Non-pigmented ciliary epithelial cell (primary cell): ENCODE results near the gene DMRT3.
"Not testable (repeated sequence)": the region's sequence is repeated elsewhere in the genome, so short reads cannot be mapped to it uniquely, and the experiment has no call there.

Experiments used
- DNase-seq: peaks from one replicate; pipeline ENCODE4 v3.0.0-alpha.2; 2010; ENCODE audit warnings: low read depth

DMRT3 gene

GRCh38 chr9:998299-999110, 22.1 kb downstream of the DMRT3 start:
- DNase-seq, result not testable (repeated sequence)

GRCh38 chr9:1001838-1002237, 25.4 kb downstream of the DMRT3 start:
- no peak for DNase-seq

GRCh38 chr9:1002678-1003077, 26.2 kb downstream of the DMRT3 start:
- no peak for DNase-seq

GRCh38 chr9:1005043-1005667, 28.7 kb downstream of the DMRT3 start:
- DNase-seq, result peak; percentile 17

- no peak for DNase-seq
These were observed 30.9 kb downstream of the DMRT3 start for GRCh38 chr9:1007312-1007711.

GRCh38 chr9:1008216-1008615, 31.8 kb downstream of the DMRT3 start:
- no peak for DNase-seq

- peak; percentile 28 for DNase-seq
These were observed 32.7 kb downstream of the DMRT3 start for GRCh38 chr9:1009101-1009707.

- DNase-seq, result no peak
These were observed 36.6 kb downstream of the DMRT3 start for GRCh38 chr9:1013021-1013420.

- DNase-seq, result no peak
These were observed 37.8 kb downstream of the DMRT3 start for GRCh38 chr9:1014225-1014624.

- no peak for DNase-seq
These were observed 38.2 kb downstream of the DMRT3 start for GRCh38 chr9:1014640-1015039.

GRCh38 chr9:1018121-1018520, 41.7 kb downstream of the DMRT3 start:
- DNase-seq, result no peak

- no peak for DNase-seq
These were observed 47.7 kb downstream of the DMRT3 start for GRCh38 chr9:1024112-1024511.

- DNase-seq, result no peak
These were observed 48.7 kb downstream of the DMRT3 start for GRCh38 chr9:1025131-1025530.

GRCh38 chr9:1026219-1026618, 49.8 kb downstream of the DMRT3 start:
- DNase-seq, result no peak

GRCh38 chr9:1028501-1029190, 52.2 kb downstream of the DMRT3 start:
- DNase-seq, result no peak

- DNase-seq, result no peak
These were observed 55.6 kb downstream of the DMRT3 start for GRCh38 chr9:1031951-1032601.

- DNase-seq, result no peak
These were observed 57.8 kb downstream of the DMRT3 start for GRCh38 chr9:1034271-1034670.

GRCh38 chr9:1039589-1039988, 63.1 kb downstream of the DMRT3 start:
- DNase-seq, result no peak
